OCI-LY7 (cell line): Measurements from ENCODE around the gene IRAK1.

ENCODE experiments used
- EZH2phosphoT487 ChIP-seq: fragments of 200-600 bp; sonication (generic); IDR thresholded peaks from 2 replicates; pipeline ENCODE4 v1.6.1; 2018; ENCODE audit warnings: low read depth, borderline replicate concordance, mild to moderate bottlenecking, mixed run types, antibody characterized with exemption, low read length, moderate library complexity, mixed read lengths
- TF ChIP-seq, protein P1 (sequence below): fragments of 200-600 bp; sonication (generic); conservative IDR thresholded peaks from 2 replicates; pipeline ENCODE4 v1.5.1; 2014; ENCODE audit warnings: mild to moderate bottlenecking, antibody characterized with exemption, low read length, moderate library complexity, mixed read lengths

- no peak for TF ChIP-seq EZH2phosphoT487
- TF ChIP-seq, protein P1, sequence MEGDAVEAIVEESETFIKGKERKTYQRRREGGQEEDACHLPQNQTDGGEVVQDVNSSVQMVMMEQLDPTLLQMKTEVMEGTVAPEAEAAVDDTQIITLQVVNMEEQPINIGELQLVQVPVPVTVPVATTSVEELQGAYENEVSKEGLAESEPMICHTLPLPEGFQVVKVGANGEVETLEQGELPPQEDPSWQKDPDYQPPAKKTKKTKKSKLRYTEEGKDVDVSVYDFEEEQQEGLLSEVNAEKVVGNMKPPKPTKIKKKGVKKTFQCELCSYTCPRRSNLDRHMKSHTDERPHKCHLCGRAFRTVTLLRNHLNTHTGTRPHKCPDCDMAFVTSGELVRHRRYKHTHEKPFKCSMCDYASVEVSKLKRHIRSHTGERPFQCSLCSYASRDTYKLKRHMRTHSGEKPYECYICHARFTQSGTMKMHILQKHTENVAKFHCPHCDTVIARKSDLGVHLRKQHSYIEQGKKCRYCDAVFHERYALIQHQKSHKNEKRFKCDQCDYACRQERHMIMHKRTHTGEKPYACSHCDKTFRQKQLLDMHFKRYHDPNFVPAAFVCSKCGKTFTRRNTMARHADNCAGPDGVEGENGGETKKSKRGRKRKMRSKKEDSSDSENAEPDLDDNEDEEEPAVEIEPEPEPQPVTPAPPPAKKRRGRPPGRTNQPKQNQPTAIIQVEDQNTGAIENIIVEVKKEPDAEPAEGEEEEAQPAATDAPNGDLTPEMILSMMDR: no peak
Measured at GRCh38 chrX:153972368-153973126, 47.2 kb downstream of the IRAK1 start, which contains the start of gene TMEM187.
